HG02970 (cell line): Measurements from ENCODE around the gene TMED6.

Experiments
- ATAC-seq: cut with Tn5 transposase; IDR thresholded peaks from one replicate; pipeline ENCODE4 v1.9.1; 2021; ENCODE audit warnings: mild to moderate bottlenecking, moderate library complexity, moderate number of reproducible peaks; ENCODE audit not compliant: unreplicated experiment, low FRiP score

Gene TMED6

DNA sequence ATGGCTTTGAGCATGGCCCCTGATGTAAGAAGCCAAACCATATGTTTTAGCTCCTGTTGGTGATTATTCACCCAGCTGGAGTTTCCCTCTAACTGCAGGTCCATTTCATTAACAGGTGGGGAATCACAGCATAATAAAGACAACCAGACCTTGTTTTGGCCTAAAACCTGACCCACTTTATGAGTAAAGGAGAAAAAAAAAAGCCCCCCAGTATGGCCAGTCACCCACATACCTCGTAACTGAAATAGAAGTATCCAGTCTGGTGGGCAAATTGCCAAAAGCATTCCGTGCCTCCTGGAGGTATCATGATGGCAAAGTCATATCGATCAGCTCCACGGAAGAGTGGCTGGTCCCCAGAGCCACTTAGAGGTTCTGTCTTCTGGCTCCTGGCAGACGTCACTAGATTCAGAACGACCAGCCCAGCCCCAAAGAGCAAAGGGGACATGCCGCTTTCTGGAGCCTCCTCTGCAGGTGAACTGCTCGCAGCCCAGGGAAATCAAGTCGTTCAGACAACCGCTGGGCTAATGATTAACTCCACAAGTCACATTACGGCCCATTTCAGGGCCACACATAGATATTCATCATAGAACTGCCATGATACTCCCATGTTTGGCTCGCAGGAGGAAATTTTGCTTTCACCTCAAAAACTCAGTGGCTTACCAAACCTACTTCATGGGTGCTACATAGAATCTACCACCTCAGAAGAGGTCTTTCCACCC lies at the start of gene TMED6:
Gene TMED6, minus strand, starts transcription at position 478 of the 719 bp plus-strand sequence. Its CDS starts 33 bp downstream, at position 445.
- no peak for ATAC-seq

DNA sequence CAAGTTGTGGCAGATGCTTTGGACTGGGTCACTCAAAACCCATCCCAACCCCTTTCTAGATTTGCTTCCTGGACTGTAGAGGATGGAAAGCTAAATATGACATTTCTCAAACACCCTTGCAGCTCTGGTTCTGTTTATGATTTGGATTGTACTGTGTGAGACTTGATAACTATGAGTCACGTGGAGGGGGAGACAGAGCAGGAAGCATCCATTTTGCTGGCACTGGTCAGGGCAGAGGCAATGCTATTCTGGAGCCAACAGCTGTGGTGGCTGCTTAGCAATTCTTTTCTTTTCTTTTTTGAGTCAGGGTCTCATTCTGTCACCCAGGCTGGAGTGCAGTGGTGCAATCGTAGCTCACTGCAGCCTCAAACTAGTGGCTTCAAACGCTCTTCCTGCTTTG lies 47.8 kb upstream of the TMED6 start:
- no peak for ATAC-seq

DNA sequence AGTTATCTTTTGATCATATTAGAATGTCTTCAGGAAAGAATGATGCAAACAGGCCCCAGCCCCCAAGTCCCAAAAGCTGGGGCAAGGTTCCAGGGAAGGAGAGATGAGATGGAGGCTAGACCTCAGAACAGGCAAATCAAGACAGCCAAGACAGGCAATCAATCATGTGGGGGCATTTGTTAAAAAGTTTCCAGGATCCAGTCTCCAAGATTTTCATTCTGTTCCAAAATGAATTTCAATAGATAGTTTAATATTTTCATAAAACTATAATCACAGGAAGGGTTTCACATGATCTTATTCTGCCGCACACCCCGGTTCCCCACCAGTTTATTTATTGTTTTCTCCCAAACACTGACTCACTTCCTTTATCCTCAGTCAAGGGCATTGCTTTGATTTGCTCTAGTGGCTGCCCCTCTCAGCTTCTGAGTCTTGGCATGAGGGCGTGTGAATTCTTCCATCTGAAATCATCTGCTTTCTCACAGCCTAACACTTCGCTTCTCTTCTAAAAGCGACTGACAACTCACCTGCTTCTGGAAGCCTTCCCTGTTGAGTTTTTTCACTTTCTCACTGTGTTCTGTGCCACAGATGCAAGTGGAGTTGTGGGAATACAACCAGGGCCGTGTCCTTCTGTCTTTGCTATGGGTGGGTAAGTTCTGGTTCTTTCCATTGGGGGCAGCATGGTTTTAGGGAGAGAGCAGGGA lies 46.4 kb upstream of the TMED6 start:
- no peak for ATAC-seq

DNA sequence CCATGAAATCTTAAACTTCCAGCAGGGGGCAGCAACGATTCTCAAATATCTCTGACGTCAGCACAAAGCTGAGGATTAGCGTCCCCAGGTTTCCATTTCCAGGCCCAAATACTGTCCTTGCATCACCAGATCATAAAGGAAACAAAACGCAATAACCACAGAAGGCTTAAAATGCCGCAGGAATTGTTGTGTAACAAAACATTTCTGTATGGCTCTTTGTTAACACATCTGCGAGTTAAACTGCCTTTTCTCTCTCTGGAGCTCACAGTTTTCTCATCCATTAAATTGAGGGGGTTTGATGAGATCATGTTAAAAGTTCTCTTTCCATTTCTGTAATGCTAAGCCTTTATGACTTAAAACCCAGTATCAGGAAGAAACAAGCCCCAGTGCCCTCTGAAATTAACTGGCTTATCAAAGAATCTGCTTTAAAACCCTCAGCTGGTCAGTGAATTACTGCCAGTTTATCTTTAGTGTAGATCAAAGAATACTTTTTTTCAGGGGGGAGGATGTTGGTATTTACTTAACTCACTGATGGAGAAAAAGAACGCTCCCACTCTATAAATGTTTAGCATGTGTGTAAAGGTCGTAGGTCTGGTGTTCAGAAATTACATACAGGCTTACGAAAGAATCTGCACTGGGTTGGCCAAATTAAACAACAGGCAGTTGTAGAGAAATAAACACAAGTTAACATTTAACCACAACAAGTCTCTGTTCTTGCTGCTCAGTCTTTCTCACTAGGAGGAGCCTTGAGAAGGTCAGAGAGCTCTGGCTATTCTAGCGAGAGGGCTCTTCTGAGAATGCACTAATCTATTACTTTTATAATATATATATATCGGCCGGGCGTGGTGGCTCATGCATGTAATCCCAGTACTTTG lies 44.8 kb upstream of the TMED6 start:
- no peak for ATAC-seq

DNA sequence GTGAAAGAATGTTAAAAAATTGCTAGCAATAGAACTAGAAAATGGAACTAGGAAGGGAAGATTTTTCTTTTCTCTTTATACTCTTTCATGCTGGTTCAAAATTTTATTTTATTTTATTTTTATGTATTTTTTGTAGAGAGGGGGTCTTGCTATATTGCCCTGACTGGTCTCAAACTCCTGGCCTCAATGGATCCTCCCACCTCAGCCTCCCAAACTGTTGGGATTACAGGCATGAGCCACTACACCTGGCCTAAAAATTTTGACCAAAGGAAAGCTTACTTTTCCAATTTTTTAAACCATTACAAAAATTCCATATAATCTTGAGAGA lies 44.2 kb upstream of the TMED6 start:
- no peak for ATAC-seq

DNA sequence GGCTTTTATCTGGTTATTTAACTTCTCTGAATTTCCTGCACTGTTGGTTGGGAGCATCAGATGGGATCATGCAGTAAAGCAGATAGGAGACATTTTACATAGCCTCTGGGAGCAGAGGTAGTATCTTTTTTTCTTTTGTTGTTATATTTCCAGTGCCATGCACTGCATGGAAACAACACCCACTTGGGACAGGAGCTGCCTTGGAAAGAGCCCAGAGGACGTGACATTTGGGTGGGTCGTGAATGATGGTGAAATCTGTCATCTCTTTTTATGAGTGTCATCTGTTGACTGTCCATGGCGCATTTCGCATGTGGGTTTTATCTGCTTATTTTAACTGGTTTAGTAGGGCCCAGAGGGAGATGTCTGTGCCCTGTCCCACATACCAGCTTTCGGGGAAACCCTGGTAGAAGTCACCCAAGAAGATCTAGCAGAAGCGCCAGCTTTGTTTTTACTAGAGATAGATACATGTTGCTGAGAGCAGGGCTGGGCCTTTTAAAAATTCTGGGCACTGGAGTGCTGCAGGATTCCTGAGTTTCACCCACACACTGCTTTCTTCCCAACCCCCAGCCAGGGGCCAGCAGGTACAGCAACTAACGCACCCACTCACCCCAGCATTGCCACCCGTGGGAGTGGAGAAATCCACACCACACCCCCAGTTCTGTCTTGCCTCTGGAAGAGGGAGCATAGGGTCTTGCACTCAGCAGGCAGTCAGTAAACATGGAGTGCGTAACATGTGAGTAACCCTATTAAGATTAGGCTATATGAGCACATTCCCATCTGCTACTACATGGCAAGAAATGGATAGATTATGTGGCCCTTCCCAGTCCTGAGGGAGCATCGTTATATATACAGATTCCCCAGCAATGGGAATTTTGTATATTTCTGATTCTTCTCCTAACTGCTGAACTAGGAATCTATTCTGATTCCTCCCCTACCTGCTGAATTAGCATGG lies 42.6 kb upstream of the TMED6 start:
- no peak for ATAC-seq

DNA sequence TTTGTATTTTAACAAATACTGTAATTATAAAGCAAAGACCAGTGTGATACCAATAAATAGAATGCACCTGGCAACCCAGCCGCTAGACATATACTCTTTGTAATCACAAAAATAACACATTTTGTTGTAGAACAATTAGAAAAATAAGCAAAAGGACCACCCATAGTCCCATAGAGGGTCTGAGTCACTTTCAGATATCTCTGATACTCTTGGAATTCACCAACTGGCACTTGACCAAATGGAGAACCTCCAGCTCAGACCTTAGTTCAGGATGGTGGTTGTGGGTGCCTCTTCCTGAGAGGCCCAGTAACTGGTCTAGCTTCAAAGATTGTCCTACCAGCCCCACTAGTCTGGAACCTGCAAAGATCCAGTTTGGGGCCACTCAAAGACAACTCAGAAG lies 35.0 kb upstream of the TMED6 start:
- ATAC-seq = no peak

DNA sequence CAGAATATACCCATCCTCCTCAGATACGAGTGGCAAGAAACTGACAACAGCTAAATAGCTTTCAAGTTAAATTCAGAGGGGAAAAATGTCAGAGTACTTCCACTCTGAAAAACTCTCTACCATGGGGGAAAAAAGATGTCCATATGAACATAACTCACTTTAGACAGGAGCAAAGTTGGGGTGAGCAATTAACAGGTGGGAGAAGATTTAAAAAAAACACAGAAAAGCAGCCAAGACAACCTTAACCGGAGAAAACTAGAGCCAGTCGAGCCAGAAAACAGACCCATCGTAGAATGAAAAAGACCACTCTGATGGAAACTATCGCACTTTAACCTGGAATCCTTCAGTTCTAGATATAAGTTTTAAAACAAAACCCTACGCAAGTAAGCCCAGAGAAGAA lies 33.4 kb upstream of the TMED6 start:
- no peak for ATAC-seq

DNA sequence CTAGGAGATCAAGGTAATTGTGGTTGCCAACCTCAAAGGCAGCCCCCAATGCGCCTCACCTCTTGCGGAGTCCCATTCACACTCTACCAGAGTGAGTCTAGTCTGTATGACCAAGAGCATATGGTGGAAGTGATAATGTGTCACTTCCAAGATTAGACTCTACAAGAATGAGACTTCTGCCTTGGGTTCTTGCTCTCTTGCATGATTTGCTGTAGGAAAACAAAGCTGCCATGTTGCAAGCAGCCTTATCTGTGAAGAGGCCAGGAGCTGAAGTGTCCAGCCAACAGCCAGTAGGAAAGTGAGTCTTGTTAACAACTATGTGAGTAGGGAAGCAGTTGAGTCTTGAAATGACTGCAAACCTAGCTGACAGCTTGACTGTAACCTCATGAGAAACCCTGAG lies 30.8 kb upstream of the TMED6 start:
- ATAC-seq = no peak

DNA sequence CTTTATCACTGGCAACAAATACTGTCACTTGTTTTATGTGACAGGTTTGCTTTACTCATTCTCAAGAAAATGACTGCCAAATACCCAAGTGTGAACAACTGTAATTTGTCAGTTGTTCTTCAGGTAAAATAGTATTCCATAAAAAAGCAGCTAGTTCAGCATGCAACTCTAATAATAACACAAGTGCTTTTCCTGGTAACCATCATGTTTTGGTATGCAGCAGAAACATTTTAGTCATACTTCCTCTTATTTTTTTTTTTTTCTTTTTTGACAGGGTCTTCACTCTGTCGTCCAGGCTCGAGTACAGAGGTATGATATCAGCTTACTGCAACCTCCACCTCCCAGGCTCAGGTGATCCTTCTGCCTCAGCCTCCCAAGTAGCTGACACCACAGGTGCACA lies 29.6 kb upstream of the TMED6 start:
- ATAC-seq = no peak

DNA sequence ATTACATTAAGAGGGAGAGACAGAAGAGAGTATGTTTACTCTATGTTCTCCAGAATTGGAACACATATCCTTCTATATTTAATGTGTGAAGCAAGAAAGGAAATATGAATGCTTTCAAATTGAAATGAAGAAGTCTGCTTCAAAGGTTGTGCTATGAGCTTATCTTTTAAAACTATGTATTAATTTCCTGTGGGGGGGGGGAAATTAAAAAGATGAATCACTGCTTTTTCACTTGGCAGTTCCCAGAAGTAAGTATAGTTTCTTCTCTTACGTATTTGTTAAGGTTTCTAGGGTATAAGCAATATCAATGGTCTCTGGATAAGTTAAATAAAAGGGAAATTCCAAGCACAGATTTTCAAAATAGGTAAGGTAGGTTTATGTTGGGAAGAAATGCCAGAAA lies 27.2 kb upstream of the TMED6 start:
- no peak for ATAC-seq

DNA sequence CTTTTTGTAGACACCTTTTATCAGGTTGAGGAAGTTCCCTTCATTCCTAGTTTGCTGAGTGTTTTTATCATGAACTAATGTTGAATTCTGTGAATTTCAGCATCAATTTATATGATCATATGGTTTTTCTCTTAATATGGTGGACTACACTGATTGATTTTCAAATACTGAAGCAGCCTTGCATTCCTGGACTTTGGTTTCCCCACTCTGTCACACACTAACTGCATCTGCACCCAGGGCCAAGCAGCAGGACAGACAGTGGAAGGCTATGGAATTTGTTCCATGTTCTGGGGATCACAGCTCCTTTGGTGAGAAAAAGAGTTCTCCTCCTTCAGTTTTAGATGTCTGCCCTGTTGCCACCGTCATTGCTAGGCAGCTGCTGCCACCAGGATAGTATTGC lies 26.4 kb upstream of the TMED6 start:
- ATAC-seq = no peak

DNA sequence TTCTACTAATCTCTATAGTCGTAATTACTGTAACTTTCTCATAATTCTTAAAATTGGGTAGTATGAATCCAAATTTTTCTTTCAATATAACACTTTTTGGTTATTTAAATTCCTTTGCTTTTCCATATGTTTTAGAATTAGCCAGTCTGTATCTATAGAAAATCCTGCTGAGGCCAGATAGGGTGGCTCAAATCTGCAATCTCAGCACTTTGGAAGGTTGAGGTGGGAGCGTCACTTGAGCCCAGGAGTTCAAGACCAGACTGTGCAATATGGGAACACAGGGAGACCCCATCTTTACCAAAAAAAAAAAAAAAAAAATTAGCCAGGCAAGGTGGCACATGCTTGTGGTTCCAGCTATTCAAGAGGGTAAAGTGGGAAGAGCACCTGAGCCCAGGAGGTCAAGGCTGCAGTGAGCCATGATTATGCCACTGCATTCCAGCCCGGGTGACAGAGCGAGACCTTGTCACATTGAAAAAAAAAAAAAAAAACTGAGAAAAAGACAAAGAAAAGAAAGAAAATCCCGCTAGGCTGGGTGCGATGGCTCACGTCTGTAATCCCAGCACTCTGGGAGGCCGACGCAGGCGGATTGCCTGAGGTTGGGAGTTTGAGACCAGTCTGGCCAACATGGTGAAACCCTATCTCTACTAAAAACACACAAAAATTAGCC lies 24.9 kb upstream of the TMED6 start:
- no peak for ATAC-seq

DNA sequence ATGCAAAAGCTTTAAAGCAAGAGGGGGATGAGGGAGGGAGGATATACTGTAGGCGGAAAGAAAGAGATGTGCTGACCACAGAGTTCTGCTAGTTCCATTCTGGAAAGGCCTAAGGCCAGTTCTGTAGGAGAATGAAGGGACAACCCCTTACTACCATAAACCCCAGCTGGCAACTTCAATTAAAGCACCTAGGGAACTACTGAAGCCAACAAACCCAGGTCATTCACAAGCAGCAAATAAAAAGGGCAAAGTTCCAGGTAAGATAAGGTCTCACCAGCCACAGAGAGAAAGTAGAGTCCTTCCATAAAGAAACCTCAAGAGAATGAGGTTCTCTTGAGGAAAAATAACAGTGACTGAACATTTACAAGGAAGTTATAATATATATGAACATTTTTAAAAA lies 21.4 kb upstream of the TMED6 start:
- no peak for ATAC-seq

DNA sequence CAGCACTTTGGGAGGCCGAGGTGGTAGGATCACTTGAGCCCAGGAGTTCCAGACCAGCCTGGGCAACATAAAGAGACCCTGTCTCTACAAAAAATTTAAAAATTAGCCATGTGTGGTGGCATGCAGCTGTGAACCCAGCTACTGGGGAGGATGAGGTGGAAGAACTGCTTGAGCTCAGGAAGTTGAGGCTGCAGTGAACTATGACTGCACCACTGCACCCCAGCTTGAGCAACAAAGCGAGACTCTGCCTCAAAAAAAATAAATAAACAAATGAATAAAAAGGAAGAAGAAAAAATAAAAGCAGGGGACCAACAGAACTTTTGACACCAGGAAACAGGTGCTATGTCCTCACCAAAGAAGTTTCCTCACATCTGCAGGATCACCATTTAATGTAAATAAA lies 20.0 kb upstream of the TMED6 start:
- ATAC-seq = no peak

DNA sequence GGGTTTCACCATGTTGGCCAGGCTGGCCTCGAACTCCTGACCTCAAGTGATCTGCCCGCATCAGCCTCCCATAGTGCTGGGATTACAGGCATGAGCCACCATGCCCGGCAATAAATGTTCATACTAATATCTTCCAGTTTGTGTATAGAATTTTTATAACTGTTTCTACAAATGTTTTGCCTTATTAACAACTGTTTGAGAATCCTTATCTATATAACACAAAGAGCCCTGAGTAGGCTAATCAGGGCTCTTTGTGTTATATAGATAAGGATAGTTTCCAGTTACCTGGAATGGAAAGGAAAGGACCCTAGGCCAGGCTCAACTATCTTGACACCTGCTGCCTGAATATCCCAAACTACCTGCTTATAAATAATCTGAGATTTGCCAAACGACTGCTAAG lies 17.3 kb upstream of the TMED6 start:
- ATAC-seq = no peak

DNA sequence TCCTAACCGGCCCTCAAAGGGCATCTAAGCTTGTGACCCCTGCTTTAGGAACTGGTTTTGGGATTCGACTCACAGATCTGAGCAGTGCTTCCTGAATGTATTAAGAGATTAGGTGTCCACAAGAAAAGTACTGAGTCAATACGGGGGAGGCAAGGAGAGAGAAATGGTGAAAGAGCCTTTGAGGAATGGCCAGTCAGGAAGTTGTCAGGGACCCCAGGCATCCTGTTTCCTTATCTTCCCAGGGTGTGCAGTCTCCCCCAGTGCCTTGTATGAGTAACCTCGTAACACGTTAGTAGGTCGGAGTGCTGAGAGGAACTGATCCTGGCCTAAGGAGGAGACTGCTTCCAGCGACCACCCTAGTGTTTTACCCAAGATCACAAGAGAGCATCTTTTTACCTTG lies 16.4 kb upstream of the TMED6 start:
- ATAC-seq = no peak

DNA sequence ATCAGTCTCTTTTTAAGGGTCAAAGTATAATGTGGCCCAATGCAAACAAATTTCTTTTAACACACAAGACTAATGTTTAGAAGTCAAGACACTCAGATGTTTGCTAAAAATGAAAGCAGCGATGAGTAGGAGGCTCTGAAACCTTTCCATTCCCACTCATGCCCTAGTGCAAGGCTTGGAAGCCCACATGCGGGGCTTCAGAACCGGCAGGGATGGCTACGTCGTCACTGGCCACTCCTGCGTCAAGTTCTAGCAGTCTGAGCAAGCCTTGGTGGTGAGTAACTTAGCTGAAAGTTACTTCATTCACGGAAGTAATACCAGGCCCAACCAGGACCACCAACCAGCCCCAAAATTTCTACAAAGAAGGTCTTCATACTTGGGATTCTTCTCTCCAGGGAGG lies 14.8 kb upstream of the TMED6 start:
- no peak for ATAC-seq

DNA sequence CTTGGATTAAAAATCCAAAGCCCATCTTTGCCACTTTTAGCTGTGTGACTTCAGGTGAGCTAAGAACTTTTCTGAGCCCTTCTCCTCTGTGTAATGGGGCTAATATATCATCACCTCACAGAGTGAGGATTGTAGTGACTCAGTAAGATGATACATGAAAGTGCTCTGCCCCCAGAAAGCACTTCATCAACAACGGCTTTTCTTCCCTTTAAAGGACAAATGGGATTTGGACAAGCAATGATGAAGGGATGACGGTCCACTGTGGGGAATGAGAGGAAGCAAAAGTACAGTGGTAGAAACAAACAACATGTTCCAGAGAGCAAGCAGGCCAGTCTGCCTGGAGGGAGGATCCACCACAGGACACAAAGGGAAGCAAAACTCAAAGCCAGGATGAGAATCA lies 14.3 kb upstream of the TMED6 start:
- no peak for ATAC-seq

DNA sequence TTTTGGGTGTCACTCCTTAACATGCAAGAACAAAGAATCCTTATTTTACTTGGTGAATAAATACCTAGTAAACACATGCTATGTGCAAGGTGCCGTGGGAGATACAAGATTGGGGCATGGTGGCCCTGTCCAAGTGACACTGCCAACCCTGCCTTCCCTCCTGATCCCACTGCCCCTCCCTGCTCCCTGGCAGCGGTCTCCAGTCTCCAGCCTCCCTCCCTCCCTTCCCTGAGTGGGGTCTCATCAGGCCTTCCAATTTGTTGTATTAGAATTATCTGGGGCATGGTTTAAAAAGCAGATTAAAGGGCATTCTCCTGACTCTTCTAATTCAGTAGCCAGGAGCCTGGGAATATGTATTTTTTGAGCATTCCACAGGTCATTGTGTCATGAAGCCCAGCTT lies 12.5 kb upstream of the TMED6 start:
- no peak for ATAC-seq
